ENCODE data around the gene PPP1R18.

Gene PPP1R18

DNA sequence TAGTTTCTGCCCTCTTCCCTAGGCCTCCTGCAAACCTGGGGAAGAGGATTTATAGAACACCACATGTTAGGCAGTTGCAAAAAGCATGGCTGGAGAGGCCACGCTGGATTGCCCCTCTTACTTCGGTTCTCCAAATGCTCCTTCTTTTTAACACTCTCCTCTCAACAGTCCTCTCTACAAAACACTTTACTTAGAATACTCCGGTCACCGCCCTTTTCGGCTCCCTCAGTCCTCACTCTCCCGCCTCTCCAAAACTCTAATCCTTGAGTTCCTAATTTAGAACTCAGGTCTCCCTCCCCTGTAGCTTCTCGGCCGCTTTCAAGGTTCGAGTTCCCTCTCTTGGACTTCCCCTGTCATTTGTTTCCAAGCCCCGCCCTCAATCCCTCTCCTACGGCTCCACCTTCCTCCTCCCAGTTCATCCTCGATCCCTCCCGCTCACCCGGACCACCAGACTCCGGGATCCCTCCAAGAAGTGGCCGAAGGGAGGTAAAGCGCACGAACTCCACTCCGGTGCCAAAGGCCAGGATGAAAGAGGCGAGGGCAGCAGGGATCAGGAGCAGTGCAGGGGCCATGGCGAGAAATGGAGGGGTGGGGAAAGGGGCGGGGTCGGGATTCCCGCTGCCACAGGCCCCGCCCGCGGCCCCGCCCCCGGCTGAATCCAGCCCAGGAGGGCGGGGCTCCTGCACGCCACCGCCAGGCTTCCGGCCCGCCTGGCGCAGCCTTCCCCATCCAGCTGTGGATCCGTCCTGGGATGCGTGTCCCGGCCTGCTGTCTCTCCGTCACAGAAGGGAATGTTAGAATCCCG lies 4.2 kb upstream of the PPP1R18 start, which contains the start of gene NRM:
Gene NRM (minus strand): TSS at position 582 of the 805 bp plus-strand sequence. CDS start 10 bp downstream, at position 572.
- in situ Hi-C loops (cut with MboI; ENCODE audit: low sequenced_read_pairs), result no loop called here

DNA sequence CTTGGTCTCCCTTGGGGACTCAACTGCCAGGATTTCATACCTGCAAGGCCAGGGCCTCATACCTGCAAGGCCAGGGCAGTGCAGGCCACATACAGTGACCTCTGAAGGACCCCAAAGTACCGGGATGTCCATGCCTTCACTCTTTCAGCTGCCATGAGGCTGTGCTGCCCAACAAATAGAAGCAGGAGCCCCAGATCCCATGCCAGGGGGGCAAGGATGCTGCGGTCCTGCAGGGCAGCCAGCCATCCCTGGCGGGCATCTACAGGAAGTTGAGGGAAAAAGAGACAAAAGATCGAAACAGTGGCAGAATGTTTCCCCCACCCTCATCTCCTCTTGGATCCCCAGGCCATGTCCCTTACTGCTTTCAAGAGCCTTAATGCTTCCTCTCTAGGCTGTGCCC lies 3.5 kb upstream of the PPP1R18 start:
- in situ Hi-C loops (cut with MboI; ENCODE audit: low sequenced_read_pairs), result no loop called here

DNA sequence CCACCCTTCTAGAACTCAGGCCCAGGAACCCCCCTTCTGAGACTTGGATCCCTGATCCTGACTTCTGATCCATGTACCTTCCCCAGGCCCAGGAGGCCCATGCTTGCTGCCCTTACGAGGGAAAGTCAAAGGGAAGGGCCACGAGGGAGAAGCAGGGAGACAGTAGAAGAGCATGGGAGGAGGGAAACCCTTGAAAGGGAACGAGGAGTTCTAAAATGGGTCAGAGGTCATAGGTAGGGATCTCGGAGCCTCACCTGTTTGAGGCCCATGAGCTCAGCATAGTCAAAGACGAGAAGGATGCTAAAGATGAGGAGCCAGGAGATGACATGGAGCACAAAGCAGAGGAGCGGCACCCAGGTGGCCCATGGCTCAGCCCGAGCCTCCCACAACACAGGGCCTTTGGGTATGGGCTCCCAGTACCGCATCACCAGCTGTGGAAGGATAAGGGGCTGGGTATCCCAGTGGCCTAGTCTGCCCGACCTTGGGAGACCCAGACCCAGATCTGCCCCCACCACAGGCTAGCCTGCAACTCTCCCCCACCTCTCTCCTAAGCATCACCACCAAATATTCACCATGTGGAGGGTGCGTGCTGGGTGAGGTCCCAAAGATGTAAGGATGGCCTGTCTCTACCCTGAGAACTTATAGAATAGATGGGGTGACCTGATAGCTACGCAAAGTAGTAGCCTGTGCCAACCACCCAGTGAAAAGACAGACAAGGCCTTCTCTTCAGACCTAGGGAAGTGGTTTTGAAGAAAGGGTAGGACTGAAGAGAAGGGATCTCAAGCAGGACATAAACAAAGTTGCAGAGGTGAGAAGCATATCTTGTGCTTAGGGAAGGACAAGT lies 2.8 kb upstream of the PPP1R18 start:
- in situ Hi-C loops (cut with MboI; ENCODE audit: low sequenced_read_pairs), result no loop called here

DNA sequence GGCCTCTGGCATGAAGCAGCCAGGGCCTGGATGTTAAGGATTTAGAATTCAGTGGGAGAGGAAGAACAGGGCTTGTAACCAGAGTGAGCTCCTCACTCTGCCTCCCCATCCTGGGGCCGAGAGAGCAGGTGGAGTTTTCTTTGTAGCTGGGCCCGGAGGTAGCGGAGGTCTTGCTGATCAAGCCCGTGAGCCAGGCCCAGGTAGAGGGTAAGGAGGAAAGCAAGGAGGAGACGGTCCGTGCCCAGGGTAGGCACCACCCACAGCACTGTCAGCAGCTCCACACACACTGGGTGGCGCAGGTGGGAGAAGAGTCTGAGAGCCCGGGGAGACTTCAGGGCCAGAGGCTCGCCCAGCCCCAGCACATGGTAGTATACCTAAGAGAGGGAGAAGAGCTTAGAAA lies 2.1 kb upstream of the PPP1R18 start:
- in situ Hi-C loops (cut with MboI; ENCODE audit: low sequenced_read_pairs), result no loop called here

DNA sequence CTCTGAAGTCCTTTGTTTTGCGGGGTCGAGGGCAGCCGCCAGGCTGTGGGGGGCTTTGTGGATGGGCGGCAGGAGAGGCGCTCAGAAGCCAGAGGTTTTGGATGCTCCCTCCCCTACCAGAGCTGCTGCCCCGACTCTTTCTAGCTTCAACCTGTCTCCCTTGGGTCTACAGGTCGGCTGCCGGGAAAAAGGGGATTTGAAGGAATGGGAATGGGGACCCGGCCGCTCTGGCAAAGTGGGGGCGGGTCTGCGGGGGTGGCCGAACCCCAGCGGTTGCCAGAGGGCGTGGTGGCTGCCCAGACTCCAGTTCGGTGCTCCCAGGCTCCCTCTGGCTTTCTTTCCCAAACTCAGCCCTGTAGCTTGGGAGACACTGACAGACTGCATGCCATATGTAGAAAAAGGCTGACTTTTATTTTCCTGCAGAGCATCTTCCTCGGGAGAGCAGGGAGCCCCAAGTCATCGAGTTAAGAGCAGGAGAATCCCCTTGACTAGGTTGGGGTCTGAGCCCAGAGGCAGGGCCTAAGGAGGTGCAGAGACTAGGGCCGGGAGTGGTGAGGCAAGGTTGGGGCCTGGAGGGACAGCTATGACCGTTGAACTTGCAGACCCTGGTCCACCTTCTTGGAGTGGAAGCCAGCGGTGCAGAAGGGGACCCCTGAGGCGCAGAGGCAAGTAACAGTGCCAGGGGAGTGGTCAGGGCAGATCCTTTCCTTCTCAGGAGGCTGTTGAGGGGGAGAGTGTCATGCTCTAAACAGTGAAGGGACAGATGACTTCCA lies 1.4 kb upstream of the PPP1R18 start:
- in situ Hi-C loops (cut with MboI; ENCODE audit: low sequenced_read_pairs), result no loop called here

DNA sequence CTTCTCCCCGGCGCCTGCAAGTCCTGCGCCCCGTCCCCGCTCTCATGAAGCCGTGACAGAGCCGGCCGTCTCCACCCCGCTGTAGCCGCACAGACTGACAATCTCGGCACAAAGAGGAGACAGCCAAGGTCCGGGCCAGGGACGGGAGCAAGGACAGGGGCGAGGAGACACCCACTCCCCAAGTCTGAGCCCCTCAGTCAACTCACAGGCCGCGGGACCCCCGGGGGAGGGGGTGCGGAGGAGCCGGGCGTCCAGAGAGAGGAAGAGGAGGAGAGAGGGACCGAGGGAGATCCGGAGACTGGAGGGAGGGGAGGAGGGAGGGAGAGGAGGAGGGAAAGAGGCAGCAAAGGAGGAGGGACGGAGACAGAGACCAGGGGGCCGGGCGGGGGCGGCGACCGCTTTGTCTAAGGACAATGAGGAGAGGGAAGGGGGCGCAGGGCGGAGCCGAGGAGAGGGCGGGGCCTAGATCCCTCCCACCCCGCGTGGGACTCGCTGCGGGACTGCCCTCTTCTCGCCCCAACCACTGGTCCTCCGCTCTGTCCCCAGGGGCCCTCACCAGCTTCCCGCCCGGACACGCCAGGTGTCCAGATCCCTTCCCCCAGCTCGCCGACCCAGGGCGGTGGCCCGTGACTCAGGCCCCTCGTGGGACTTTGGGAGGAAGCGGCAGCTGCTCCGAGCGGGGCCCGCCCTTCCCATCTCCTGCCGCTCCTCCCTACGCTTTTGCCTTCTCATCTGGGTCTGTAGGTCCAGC lies 638 bp upstream of the PPP1R18 start:
- in situ Hi-C loops (cut with MboI; ENCODE audit: low sequenced_read_pairs), result no loop called here

DNA sequence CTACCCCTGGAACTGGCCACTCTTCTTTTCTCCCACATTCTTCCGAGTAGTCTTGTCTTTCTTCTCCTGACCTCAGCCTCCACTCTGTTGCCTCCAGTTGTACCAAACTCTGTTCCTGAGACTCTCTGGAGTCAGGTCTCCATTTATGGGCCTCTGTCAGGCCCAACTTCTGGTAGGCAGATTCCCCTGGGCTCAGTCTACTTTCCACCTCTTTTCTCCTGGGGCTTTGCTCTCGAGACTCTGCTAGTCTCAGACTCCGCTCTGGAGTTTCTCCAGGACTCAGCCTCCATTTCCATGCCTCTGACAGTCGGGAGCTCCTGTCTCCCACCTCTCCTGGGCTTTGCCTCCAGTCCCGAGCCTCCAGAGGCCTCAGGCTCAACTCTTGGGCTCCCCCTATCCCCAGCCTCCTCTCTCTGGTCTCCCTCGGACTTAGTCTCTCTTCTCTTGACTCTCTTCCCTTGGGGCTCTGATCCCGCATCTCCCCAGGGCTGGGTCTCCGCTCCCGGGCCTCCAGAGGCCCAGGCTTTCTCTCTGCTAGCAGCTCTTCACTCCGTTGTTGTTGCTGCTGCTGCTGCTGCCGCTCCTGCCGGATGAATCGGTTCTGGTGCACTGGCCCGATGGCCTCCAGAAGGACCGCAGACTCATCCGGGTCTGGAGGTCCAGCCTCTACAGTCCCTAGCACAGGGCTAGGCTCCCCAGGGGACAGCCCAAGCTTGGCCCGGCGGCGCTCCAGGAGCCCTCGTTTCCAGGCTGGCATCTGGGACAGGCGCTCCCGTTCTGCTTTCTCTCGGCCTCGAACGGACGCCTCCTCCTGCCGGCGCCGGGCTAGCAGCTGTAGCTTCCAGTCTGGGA lies 1.1 kb downstream of the PPP1R18 start:
- in situ Hi-C loops (cut with MboI; ENCODE audit: low sequenced_read_pairs), result no loop called here

DNA sequence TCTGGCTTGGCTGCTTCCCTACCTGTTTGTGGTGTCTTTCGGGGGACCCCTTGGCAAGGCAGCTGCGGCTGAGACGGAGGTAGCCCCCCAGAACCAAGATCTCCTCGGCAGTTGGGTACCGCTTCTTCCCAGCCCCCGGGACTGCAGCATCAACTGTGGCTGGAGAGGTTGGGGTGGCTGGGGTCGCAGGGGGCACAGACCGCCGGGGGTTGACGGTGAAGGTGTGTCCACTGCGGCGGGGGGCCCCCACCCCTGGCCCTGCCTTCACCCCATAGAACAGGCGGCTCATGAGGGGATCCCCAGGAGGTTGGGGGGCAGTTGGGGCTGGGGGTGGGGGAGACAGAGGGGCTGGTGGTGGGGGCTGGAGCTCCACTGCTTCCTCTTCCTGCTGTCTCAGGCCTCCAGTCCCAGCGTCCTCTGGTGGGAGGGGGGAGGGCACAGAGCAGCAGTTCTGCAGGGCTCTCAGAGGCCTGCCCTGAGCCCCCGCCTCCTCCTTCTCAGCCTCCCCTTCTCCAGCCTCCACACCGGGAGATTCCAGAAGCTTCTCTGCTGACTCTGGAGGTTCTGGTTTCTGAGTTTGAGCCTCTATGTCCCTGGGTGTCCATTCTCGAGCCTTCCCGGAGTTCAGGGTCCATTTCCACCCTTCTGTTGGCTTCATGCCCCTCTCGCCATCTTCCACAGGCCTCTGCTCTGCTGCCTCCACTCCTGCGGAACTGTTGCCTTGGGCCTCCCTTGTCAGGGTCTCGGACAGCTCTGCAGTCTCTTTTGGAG lies 1.9 kb downstream of the PPP1R18 start:
- in situ Hi-C loops (cut with MboI; ENCODE audit: low sequenced_read_pairs), result loop anchor here (5.0 kb wide), 1 partner anchor 33 kb away; the partner anchor contains the start of gene MDC1

DNA sequence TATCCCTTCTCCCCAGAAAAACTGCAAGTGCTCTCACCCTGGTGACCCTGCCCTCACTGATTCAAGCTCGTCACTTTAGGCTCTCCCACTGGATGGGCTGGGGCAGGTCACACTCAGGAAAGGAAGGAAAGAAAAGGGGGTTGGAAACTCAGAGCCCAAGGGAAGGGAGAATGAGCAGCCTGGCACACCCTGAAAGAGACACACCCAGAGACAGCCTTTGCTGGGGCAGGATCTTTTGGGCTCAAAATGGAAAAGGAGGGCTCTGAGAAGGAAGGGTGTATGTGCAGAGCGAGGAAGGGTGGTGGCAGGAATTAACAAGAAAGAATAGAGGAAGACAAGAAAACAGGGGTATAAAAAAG lies 2.5 kb downstream of the PPP1R18 start:
- in situ Hi-C loops (cut with MboI; ENCODE audit: low sequenced_read_pairs), result loop anchor here (5.0 kb wide), 1 partner anchor 33 kb away; the partner anchor contains the start of gene MDC1

DNA sequence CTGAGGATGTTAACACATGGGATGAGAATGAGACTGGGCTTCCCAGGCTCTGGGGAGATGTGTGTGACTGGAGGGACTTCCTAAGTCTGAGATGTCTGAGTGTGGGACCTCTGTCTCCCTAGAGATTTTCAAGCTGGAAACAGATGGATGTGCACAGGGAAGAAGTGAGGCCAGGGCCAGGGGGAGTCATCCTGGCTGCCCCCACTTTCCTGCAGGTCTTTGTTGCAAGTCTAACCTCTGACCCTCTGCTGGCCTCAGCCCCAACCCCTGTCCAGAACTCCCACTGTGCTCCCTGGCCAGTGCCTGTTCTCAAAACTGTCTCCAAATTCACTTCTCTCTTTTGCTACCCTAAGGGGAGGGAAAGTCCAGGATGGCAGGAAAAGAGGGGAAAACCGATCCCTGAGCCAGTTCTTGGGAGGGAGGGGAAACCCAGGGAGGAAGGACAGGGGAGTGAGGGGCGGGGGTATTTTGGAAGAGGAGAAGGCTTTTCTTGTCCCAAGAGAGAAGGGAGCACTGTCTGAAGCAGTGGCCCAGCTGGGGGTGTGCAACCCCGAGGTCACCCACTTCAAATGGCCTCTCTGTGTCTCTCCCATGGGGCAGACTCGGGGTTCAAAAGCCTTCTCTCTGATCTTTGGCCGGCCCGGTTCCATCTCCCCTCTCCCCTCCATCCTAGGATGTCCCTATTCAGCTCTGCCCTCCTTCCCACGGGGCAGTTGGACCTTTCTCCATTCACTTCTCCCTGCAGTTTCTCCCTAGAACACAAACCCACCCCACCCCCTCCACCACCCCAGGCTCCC lies 3.1 kb downstream of the PPP1R18 start:
- in situ Hi-C loops (cut with MboI; ENCODE audit: low sequenced_read_pairs), result loop anchor here (5.0 kb wide), 1 partner anchor 34 kb away; the partner anchor contains the start of gene MDC1

DNA sequence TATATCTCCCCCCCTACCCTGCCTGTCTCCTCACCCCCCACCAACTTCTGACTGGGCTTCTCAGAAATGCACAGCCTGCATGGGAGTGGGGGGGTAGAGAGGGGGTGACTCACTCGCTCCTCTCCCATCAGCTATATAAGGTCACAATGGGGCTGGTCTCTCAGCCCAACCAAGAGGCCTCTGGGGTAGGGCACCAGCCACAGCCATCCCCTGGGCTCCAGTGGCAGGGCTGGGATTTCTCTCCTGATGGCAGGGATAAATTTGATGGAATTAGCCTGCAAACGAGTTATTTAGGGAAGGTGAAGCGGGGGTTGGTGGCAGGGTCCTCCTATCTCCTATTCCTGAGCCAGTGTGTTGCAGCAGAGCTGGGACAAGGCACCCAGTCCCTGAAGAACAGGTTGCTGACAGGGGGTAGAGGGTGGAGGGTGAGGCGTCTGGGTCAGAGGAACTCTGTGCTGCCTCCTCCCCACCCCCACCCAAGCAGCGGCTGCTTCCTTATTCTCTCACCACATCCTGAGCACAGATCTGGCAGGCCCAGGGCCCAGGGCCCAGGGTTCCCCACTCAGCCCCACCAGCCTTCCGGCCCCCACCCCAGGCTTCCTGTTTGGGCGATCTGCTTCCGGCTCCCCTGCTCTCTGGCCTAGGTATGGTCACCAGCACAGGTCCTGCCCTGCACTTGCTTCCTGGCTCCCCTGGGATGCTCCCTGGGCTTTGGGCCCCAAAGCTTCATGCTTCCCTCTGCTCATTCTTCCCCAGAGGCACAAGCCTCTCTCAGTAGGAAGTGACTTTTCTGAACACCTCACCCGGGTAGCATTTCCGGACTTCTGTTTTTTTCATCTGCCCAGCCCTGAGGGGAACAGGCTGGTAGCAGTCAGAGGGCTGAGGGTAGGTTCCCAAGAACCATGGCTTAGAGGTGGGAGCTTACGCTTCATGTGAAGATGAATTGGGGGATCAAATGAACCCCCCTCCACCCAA lies 4.0 kb downstream of the PPP1R18 start:
- in situ Hi-C loops (cut with MboI; ENCODE audit: low sequenced_read_pairs), result loop anchor here (5.0 kb wide), 1 partner anchor 35 kb away; the partner anchor contains the start of gene MDC1

DNA sequence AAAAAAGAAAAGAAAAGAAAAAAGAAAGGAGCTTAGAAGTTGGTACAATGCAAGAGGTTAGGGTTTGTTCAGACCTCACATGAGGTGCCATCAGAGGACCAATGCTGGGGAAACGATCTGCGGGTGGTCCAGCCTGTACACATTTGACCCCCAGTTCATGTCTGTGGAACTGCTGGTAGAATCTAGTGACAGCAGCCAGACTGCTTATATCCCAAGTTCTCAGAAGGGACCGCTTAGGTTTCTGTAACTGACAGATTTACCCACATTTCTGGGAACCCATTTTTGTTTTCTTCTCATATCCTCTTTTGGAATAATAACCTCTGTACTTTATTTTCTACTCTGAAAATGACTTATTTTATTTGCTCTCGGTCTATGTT lies 4.7 kb downstream of the PPP1R18 start:
- in situ Hi-C loops (cut with MboI; ENCODE audit: low sequenced_read_pairs), result loop anchor here (5.0 kb wide), 1 partner anchor 36 kb away; the partner anchor contains the start of gene MDC1

DNA sequence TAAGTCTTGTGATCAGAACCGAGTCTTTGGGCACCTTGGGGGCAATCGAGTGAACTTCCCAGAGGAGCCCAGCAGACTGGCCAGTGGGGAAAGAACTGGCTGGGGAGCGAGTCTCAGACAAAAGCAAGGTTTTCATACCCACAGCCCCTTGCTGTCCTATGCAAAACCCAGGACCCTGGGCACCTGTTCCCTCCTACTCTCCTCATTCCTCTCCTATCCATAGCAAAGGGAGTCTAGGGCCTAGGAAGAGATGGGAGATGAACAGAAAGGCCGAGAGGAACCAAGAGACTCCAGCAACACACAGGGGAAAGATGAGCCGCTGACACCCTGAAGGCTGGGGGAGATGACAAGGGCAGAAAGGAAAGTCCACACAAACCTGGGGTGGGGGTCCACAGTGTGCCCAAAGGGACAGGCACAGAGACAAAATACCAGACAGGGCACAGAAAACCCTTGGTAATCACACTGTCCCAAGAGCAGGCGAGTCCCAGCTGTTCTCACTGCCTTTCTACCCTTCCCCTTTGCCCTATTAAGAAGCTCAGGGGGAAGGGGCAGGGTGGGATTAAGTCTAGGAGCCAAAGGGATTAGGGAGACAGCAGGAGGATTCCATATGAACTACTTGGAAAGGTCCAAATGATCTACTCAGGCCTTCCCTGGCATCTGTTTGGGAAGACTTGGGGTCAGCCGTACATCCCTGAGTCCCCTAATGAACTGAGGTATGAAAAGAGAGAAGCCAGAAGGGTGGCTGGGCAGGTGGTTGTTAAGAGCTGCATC lies 6.5 kb downstream of the PPP1R18 start:
- in situ Hi-C loops (cut with MboI; ENCODE audit: low sequenced_read_pairs), result loop anchor here (5.0 kb wide), 1 partner anchor 37 kb away; the partner anchor contains the start of gene MDC1

DNA sequence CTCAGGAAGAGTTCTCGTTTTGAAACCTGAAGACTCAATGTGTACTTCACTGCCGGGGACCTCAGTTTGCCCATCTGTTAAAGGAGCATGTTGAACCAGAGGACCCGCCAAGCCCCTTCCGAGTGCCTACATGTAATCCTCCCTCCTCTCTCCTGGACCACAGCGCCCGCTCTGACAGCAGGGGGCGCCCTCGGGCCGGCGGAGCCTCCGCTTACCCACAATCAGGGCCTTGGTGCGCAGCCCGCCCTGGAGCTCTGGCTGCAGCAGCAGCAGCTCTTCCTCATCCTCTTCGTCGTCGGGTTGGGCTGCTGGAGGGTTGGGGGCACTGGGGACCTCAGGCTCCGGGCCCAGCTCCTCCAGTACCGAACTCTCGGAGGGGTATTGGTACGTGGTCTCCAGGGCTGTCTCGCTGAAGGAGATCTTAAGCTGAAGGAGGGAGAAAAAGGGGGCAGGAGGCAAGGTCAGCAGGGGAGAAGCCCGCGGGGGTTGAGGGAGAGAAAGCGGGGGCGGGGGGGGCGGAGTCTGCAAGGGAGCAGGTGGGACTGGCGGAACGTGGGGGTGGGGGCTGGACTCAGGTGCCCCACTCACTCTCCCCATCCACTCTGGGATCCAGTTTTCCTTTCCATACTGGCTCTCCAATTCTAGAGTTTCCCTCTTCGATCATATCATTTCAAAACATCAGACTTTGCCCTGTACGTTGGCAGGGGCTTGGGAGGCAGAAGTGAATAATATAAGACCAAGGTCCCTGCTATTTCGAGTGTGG lies 7.3 kb downstream of the PPP1R18 start:
- in situ Hi-C loops (cut with MboI; ENCODE audit: low sequenced_read_pairs), result no loop called here

DNA sequence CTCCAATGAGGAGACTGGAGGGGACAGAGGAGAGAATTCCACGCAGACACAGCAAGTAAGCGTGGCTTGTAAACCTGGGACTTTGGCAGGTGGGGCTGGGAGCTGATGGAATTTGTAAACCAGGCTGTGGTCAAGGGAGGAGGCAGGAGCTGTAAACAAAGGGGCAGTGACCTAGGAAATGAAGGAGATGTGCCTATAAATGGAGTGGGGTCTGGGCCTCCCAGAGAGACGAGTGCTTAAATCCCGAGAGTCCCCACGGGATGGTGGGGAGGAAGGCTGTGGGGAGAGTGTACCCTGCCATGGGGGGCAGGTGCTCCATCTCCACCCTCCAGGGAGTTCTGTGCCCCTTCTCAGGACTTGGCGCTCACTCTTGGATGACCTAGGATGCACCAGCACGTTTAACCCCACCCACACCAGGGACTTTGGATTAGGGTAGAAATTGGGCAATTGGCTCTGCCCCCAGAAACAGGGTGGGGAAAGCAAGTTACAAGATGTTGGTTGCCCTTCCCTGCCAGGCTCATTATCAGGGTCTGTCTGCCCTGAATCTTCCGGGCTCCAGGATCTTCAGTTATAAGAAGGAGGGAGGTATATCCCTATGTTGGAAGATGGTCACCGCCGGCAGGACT lies 9.7 kb downstream of the PPP1R18 start:
- in situ Hi-C loops (cut with MboI; ENCODE audit: low sequenced_read_pairs), result no loop called here
